ENCODE measurements around the gene UBP1.

- TF ChIP-seq POLR2A (IDR thresholded peaks at IDR 0.05) = no peak
- TF ChIP-seq CTCF (IDR thresholded peaks at IDR 0.05) = peak in 5 of 7 experiments; percentile 81 to 92 (median 87)
- TF ChIP-seq POLR2AphosphoS5 (IDR thresholded peaks at IDR 0.05) = peak in 1 of 3 donors; percentile 13
- TF ChIP-seq EP300 (IDR thresholded peaks at IDR 0.05) = no peak
These were observed 67.8 kb downstream of the UBP1 start for GRCh38 chr3:33372218-33373081.
